ENCODE data around the gene SYT1. TPM values are rescaled to one million over a fixed set of nuclear protein-coding genes. Genes with fewer than 3 reads are reported as not detected.

SYT1 gene
- total RNA-seq, 6 experiments from 2014 or later: 3.5 to 10.5 (median 9.1) TPM

- no peak overlapping the region for H3K27ac Mint-ChIP-seq
- H3K4me1 Mint-ChIP-seq (ENCODE audit: low read depth): peaks cover 26% of the 10 kb centered on the region
- TF ChIP-seq, protein P1, sequence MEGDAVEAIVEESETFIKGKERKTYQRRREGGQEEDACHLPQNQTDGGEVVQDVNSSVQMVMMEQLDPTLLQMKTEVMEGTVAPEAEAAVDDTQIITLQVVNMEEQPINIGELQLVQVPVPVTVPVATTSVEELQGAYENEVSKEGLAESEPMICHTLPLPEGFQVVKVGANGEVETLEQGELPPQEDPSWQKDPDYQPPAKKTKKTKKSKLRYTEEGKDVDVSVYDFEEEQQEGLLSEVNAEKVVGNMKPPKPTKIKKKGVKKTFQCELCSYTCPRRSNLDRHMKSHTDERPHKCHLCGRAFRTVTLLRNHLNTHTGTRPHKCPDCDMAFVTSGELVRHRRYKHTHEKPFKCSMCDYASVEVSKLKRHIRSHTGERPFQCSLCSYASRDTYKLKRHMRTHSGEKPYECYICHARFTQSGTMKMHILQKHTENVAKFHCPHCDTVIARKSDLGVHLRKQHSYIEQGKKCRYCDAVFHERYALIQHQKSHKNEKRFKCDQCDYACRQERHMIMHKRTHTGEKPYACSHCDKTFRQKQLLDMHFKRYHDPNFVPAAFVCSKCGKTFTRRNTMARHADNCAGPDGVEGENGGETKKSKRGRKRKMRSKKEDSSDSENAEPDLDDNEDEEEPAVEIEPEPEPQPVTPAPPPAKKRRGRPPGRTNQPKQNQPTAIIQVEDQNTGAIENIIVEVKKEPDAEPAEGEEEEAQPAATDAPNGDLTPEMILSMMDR (IDR thresholded peaks at IDR 0.05): no peak
- no peaks in the 10 kb centered on the region; the same call in 1 of the 2 replicates for H3K27me3 Mint-ChIP-seq (ENCODE audit: insufficient read depth)
- no peaks in the 10 kb centered on the region for H3K36me3 Mint-ChIP-seq (ENCODE audit: low read depth)
- DNase-seq: no peak
- no peaks in the 10 kb centered on the region for H3K9me3 Mint-ChIP-seq
- no peak overlapping the region for H3K4me3 Mint-ChIP-seq
These were observed 264.4 kb downstream of the SYT1 start for GRCh38 chr12:79128956-79129355.

DNA sequence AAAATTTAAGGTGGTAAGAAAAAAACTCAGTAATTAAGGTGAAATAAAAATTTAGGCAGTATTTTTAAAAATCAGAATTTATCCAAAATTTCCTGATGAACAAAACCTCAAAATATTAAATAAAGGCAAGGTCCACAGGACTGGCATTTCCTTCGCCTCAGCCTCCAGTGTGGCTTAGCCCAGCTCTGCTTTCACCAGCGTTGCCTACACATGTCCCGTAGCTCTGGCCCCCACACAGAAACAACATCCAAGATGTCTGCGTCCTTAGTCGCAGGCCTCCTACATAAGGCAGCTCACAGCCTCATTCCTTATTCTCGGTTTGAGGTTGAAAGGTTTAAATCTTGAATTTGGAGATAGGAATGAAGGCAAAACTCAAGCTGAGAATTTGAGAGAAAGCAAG is 274.3 kb downstream of the SYT1 start:
- no peaks in the 10 kb centered on the region for H3K9me3 Mint-ChIP-seq
- TF ChIP-seq, protein P1 (IDR thresholded peaks at IDR 0.05): no peak
- no peak overlapping the region for H3K27ac Mint-ChIP-seq
- no peaks in the 10 kb centered on the region; the same call in 1 of the 2 replicates for H3K27me3 Mint-ChIP-seq (ENCODE audit: insufficient read depth)
- no peak for DNase-seq
- no peaks in the 10 kb centered on the region for H3K36me3 Mint-ChIP-seq (ENCODE audit: low read depth)
- H3K4me3 Mint-ChIP-seq: no peak overlapping the region
- H3K4me1 Mint-ChIP-seq (ENCODE audit: low read depth): no peaks in the 10 kb centered on the region

DNA sequence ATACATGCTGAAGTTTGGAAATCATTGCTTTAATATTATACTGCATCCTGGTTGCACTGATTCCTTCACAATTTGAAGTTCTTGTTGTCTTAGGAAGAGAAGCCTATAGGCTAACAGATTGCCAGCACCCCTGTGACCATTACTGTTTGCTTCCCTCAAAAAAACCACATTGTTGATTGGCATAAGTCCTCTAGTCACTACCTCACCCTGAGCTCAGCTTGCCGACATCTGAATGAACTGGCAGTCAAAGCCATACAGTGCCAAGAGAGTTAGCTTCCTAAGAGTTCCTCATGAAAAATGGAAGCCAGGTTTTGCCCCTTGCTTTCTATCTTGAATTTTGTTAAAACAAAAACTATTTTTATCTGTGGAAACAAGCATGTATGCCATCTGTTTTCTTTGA is 276.1 kb downstream of the SYT1 start:
- no peak overlapping the region for H3K4me3 Mint-ChIP-seq
- H3K27me3 Mint-ChIP-seq (ENCODE audit: insufficient read depth): no peaks in the 10 kb centered on the region; the same call in 1 of the 2 replicates
- TF ChIP-seq, protein P1 (IDR thresholded peaks at IDR 0.05): no peak
- DNase-seq: no peak
- H3K4me1 Mint-ChIP-seq (ENCODE audit: low read depth): no peaks in the 10 kb centered on the region
- no peaks in the 10 kb centered on the region for H3K9me3 Mint-ChIP-seq
- H3K27ac Mint-ChIP-seq: no peak overlapping the region
- H3K36me3 Mint-ChIP-seq (ENCODE audit: low read depth): no peaks in the 10 kb centered on the region

- no peak overlapping the region for H3K4me3 Mint-ChIP-seq
- H3K9me3 Mint-ChIP-seq: no peaks in the 10 kb centered on the region
- TF ChIP-seq, protein P1 (IDR thresholded peaks at IDR 0.05): no peak
These were observed 277.2 kb downstream of the SYT1 start for GRCh38 chr12:79141776-79142175.

DNA sequence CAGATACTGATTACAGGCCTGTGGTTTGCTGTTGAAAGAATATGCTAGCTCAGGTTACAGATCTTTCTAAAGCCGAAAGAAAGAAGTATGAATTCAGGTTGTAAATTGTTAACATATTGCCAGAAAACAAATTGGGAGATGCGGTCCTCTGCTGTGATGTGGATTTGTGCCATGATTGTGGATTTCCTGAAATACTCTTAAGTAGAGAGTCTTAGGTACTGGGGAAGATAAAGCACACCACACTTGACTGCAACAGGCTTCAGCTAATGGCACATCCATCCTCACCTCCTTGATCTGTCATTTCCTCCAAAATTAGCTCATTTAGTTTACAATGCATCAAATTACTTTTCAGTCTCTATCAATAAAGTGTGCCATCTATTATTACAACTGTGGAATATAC is 279.2 kb downstream of the SYT1 start:
- Mint-ChIP-seq H3K27me3 (ENCODE audit: insufficient read depth) (no peaks in the 10 kb centered on the region), H3K9me3 (no peaks in the 10 kb centered on the region), H3K27ac (no peak overlapping the region), H3K4me3 (no peak overlapping the region), H3K36me3 (ENCODE audit: low read depth) (no peaks in the 10 kb centered on the region), H3K4me1 (ENCODE audit: low read depth) (no peaks in the 10 kb centered on the region)
- TF ChIP-seq, protein P1 (IDR thresholded peaks at IDR 0.05): no peak
- no peak for DNase-seq

More at GRCh38 chr12:79141776-79142175, 277.2 kb downstream of the SYT1 start:
- Mint-ChIP-seq H3K27ac (no peak overlapping the region), H3K4me1 (ENCODE audit: low read depth) (no peaks in the 10 kb centered on the region), H3K27me3 (ENCODE audit: insufficient read depth) (no peaks in the 10 kb centered on the region; the same call in 1 of the 2 replicates), H3K36me3 (ENCODE audit: low read depth) (no peaks in the 10 kb centered on the region)
- DNase-seq: no peak

GRCh38 chr12:79151956-79152355 is 287.4 kb downstream of the SYT1 start:
- TF ChIP-seq, protein P1 (IDR thresholded peaks at IDR 0.05): no peak
- peaks cover 6% of the 10 kb centered on the region; the same call in 1 of the 2 replicates for H3K4me1 Mint-ChIP-seq (ENCODE audit: low read depth)

More at GRCh38 chr12:79151956-79152355, 287.4 kb downstream of the SYT1 start:
- Mint-ChIP-seq H3K27me3 (ENCODE audit: insufficient read depth) (no peaks in the 10 kb centered on the region), H3K4me3 (no peak overlapping the region), H3K27ac (no peak overlapping the region), H3K9me3 (no peaks in the 10 kb centered on the region), H3K36me3 (ENCODE audit: low read depth) (no peaks in the 10 kb centered on the region)
- DNase-seq: no peak
